Transverse colon (tissue), 4 donors: ENCODE results near the gene SMIM5. TPM values are rescaled to one million over a fixed set of nuclear protein-coding genes. Genes with fewer than 3 reads are reported as not detected.

Source experiments
- DNase-seq: peaks from one replicate; pipeline ENCODE4 v3.0.0-alpha.2; 2019
- H3K27ac ChIP-seq, 4 donors: fragments of 200-600 bp; sonication (generic); 2 replicates each; pipeline ENCODE4 v1.5.1; 2016 to 2018; ENCODE audit warnings: inconsistent platforms in 4 of 4
- H3K27me3 ChIP-seq: fragments of 200-600 bp; sonication (generic); 2 replicates; pipeline ENCODE4 v1.5.1; 2017; ENCODE audit warnings: inconsistent platforms
- H3K36me3 ChIP-seq, 4 donors: fragments of 200-600 bp; sonication (generic); 2 replicates each; pipeline ENCODE4 v1.5.1; 2017 to 2019; ENCODE audit warnings: inconsistent platforms in 4 of 4
- H3K4me1 ChIP-seq, 4 donors: fragments of 200-600 bp; sonication (generic); 2 replicates each; pipeline ENCODE4 v1.5.1; 2017 to 2020; ENCODE audit warnings: inconsistent platforms in 4 of 4
- H3K4me3 ChIP-seq, 4 donors: fragments of 200-600 bp; sonication (generic); 1 replicate in 1 of 4; 2 replicates in 3 of 4; pipeline versions ENCODE4 v1.5.1 to v1.6.1; 2017 to 2019; ENCODE audit warnings: inconsistent platforms in 4 of 4
- H3K9me3 ChIP-seq, 2 donors: fragments of 200-600 bp; sonication (generic); 2 replicates each; pipeline ENCODE4 v1.5.1; 2017 to 2019; ENCODE audit warnings: inconsistent platforms in 2 of 2
- EP300 ChIP-seq: sonication (generic); formaldehyde crosslinking; IDR thresholded peaks from one replicate; pipeline ENCODE4 v1.6.1; 2017; ENCODE audit warnings: antibody characterized with exemption, low read depth
- POLR2A ChIP-seq: fragments of 450-650 bp; IDR thresholded peaks from one replicate; pipeline ENCODE4 v1.6.1; 2016; ENCODE audit warnings: antibody characterized with exemption, mild to moderate bottlenecking, moderate library complexity
- POLR2AphosphoS5 ChIP-seq, 3 donors: sonication (generic); formaldehyde crosslinking; IDR thresholded peaks; one replicate each; pipeline ENCODE4 v1.6.1; 2016; ENCODE audit warnings: antibody characterized with exemption in 3 of 3
- WGBS, 2 donors: methylation state at CpG; one replicate each; pipeline ENCODE4 v1.1.5; 2018; ENCODE audit warnings: low coverage in 1 of 2; 5-methylcytosine and 5-hydroxymethylcytosine counted together
- in situ Hi-C, 4 donors: fragments of 200-750 bp; cut with MboI; loops; one replicate each; pipeline versions ENCODE4 v1.15.0 to v1.15.1; 2017; ENCODE audit warnings: low sequenced_read_pairs in 3 of 4, low pct_ligation_motif_present in 1 of 4, low pct_unique_long_range_greater_than_20kb in 1 of 4
- intact Hi-C: fragments of 100-400 bp; cut with DNase I; formaldehyde crosslinking; loops from one replicate; pipeline ENCODE4 v1.15.1; 2023; ENCODE audit warnings: low total_unique reads
- total RNA-seq, 4 donors: library from RNA; depleted of rRNA; stranded (reverse); fragments of >200 nt; gene quantifications; one replicate each; pipeline ENCODE4 v1.1.0, GENCODE V29; 2016
- TF ChIP-seq, protein P1 (sequence below), 5 experiments: fragments of 200-600 bp in 3 of 5; fragments of 450-650 bp in 2 of 5; sonication (generic) in 3 of 5; IDR thresholded peaks; 1 replicate in 2 of 5; 2 replicates in 3 of 5; pipeline ENCODE4 v1.5.1; 2016 to 2017; ENCODE audit warnings: antibody characterized with exemption in 5 of 5, inconsistent platforms in 3 of 5, mild to moderate bottlenecking in 2 of 5, moderate library complexity in 1 of 5

The SMIM5 gene
- total RNA-seq, 4 donors from 2014 or later: 31.3 to 71.4 (median 50.0) TPM; not detected in 1

GRCh38 chr17:75623386-75623785, 9.8 kb upstream of the SMIM5 start:
- in situ Hi-C loops (no loop called here), intact Hi-C loops (no loop called here)
- Histone ChIP-seq H3K36me3 (peaks cover 0 to 5% (median 2%) of the 10 kb centered on the region in 4 donors), H3K27ac (no peak overlapping the region), H3K9me3 (no peaks in the 10 kb centered on the region), H3K27me3 (no peaks in the 10 kb centered on the region), H3K4me1 (no peaks in the 10 kb centered on the region), H3K4me3 (no peak overlapping the region)
- no peak for DNase-seq
- TF ChIP-seq, protein P1, sequence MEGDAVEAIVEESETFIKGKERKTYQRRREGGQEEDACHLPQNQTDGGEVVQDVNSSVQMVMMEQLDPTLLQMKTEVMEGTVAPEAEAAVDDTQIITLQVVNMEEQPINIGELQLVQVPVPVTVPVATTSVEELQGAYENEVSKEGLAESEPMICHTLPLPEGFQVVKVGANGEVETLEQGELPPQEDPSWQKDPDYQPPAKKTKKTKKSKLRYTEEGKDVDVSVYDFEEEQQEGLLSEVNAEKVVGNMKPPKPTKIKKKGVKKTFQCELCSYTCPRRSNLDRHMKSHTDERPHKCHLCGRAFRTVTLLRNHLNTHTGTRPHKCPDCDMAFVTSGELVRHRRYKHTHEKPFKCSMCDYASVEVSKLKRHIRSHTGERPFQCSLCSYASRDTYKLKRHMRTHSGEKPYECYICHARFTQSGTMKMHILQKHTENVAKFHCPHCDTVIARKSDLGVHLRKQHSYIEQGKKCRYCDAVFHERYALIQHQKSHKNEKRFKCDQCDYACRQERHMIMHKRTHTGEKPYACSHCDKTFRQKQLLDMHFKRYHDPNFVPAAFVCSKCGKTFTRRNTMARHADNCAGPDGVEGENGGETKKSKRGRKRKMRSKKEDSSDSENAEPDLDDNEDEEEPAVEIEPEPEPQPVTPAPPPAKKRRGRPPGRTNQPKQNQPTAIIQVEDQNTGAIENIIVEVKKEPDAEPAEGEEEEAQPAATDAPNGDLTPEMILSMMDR (IDR thresholded peaks at IDR 0.05): no peak
- TF ChIP-seq POLR2A (no peak), EP300 (no peak), POLR2AphosphoS5 (IDR thresholded peaks at IDR 0.05) (no peak)
- WGBS, 2 donors: 88% methylated on average over 9 of the region's 9 CpGs; no CpG with 5 or more reads in 1 of the 2 donors

DNA sequence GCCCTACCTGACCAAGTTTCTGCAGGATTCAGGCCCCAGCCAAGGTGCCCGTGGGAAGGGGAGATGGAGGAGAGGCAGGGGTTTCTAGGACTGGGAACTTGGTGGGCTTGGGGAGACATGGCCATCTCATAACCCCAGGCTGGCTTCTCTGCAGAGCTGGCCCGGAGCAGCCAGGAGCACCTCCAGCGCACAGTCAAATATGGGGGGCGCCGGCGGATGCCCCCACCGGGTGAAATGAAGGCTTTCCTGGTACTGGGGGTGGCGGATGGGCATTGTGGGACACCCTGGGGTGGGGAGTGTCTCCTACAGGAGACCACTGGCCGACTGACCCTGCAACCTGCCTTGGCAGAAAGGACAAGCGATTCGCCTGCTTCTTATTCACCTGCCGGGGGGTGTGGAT, 9.2 kb upstream of the SMIM5 start:
- intact Hi-C loops (no loop called here), in situ Hi-C loops (no loop called here)
- no peaks in the 10 kb centered on the region for H3K27me3 ChIP-seq
- no peak overlapping the region for H3K4me3 ChIP-seq
- TF ChIP-seq POLR2A (no peak), POLR2AphosphoS5 (IDR thresholded peaks at IDR 0.05) (no peak), EP300 (no peak)
- TF ChIP-seq, protein P1 (IDR thresholded peaks at IDR 0.05): no peak
- no peak overlapping the region for H3K27ac ChIP-seq
- H3K36me3 ChIP-seq: peaks cover 0 to 5% (median 2%) of the 10 kb centered on the region in 4 donors
- H3K9me3 ChIP-seq: no peaks in the 10 kb centered on the region
- no peak for DNase-seq
- no peaks in the 10 kb centered on the region for H3K4me1 ChIP-seq
- 88% methylated on average over 12 of the region's 12 CpGs; no CpG with 5 or more reads in 1 of the 2 donors for WGBS, 2 donors

DNA sequence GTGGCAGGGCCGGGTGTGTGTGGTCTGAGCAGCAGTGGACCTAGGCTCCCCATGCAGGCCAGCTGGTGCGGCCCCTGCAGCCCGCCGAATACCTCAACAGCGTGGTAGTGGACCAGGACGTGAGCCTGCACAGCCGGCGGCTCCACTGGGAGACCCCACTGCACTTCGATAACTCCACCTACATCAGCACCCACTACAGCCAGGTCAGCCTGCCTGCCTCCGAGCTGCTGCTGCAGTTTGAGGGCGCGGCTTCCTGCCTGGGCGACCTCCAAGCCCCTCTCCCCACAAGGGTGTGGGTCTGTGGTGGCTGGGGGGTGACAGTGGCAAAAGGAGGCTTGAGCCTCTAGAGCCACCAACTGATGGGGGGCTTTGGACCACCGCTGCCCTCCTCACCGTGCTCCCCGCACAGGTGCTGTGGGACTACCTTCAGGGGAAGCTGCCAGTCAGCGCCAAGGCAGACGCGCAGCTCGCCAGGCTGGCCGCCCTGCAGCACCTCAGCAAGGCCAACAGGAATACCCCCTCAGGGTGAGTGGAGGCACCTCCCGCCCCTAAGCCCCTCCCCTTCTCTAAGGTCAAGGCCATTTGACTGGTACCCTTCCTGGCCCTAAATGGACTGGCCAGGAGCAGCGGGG, 8.4 kb upstream of the SMIM5 start:
- intact Hi-C loops (no loop called here), in situ Hi-C loops (no loop called here)
- 91% methylated on average over 20 of the region's 23 CpGs; no CpG with 5 or more reads in 1 of the 2 donors for WGBS, 2 donors
- Histone ChIP-seq H3K4me1 (no peaks in the 10 kb centered on the region), H3K36me3 (peaks cover 0 to 5% (median 2%) of the 10 kb centered on the region in 4 donors), H3K9me3 (no peaks in the 10 kb centered on the region), H3K27ac (no peak overlapping the region), H3K4me3 (no peak overlapping the region), H3K27me3 (no peaks in the 10 kb centered on the region)
- no peak for DNase-seq
- no peak for TF ChIP-seq POLR2AphosphoS5 (IDR thresholded peaks at IDR 0.05)
- TF ChIP-seq POLR2A: no peak
- TF ChIP-seq EP300: no peak
- TF ChIP-seq, protein P1 (IDR thresholded peaks at IDR 0.05): no peak

DNA sequence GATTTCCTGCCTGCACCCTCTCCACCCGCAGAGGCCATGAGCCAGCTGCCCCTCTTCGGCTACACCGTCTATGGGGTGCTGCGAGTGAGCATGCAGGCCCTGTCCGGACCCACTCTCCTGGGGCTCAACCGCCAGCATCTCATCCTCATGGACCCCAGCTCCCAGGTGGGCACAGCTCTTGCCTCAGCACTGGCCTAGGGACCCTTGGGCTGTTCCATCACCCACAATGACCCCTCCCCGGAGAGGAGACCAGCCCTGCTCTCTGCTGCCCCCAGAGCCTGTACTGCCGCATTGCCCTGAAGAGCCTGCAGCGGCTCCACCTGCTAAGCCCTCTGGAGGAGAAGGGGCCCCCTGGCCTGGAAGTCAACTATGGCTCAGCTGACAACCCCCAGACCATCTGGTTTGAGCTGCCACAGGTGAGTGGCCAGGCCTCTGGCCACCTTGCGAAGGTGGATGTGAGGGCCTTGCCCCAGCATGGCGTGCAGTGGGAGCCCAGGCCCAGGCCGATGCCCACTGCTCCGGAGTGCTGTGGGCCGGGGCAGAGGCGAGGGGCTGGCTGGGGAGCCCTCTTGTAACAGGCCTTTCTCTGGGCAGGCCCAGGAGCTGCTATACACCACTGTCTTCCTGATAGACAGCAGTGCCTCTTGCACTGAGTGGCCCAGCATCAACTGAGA, 7.3 kb upstream of the SMIM5 start:
- in situ Hi-C loops: no loop called here
- H3K36me3 ChIP-seq: peaks cover 0 to 5% (median 2%) of the 10 kb centered on the region in 4 donors

More for the DNA sequence above, 7.3 kb upstream of the SMIM5 start:
- Histone ChIP-seq H3K4me1 (no peaks in the 10 kb centered on the region), H3K4me3 (no peak overlapping the region), H3K27ac (no peak overlapping the region), H3K9me3 (no peaks in the 10 kb centered on the region), H3K27me3 (no peaks in the 10 kb centered on the region)
- no peak for TF ChIP-seq POLR2A
- TF ChIP-seq, protein P1 (IDR thresholded peaks at IDR 0.05): peak; percentile 24 to 56 (median 49)
- whole genome bisulfite sequencing, 2 donors: 94% methylated on average over 11 of the region's 15 CpGs; no CpG with 5 or more reads in 1 of the 2 donors
- no peak for DNase-seq
- intact Hi-C loops: no loop called here
